Astrocyte (in vitro differentiated cells and primary cell): Measurements from ENCODE around the gene ASAP2. TPM values are rescaled to one million over a fixed set of nuclear protein-coding genes. Genes with fewer than 3 reads are reported as not detected.

ENCODE experiments used
- DNase-seq: peaks from one replicate; pipeline ENCODE4 v3.0.0-alpha.2; 2010; ENCODE audit warnings: low read depth
- FAIRE-seq: peaks from 2 replicates; lab custom pipeline; 2011; peaks lifted over from hg19 to GRCh38; lab: Jason Lieb, UNC
- H2AFZ ChIP-seq: 2 replicates; pipeline ENCODE4 v1.6.0; 2012; ENCODE audit warnings: low read depth, low read length, inconsistent platforms
- H3K27ac ChIP-seq: 2 replicates; pipeline ENCODE4 v1.5.1; 2011; ENCODE audit warnings: low read depth, low read length, inconsistent platforms
- H3K27me3 ChIP-seq: 2 replicates; pipeline ENCODE4 v1.6.0; 2011; ENCODE audit warnings: low read length, inconsistent platforms; ENCODE audit not compliant: insufficient read depth
- H3K36me3 ChIP-seq: 2 replicates; pipeline ENCODE4 v1.5.1; 2011; ENCODE audit warnings: low read length, inconsistent platforms; ENCODE audit not compliant: insufficient read depth
- H3K4me1 ChIP-seq: 2 replicates; pipeline ENCODE4 v1.5.1; 2011; ENCODE audit warnings: low read length, inconsistent platforms; ENCODE audit not compliant: insufficient read depth
- H3K4me2 ChIP-seq: 2 replicates; pipeline ENCODE4 v1.6.0; 2012; ENCODE audit warnings: low read length, inconsistent platforms
- H3K4me3 ChIP-seq: 2 replicates; pipeline ENCODE4 v1.5.1; 2011; ENCODE audit warnings: low read depth, mild to moderate bottlenecking, low read length, inconsistent platforms; ENCODE audit not compliant: insufficient read depth
- H3K79me2 ChIP-seq: 2 replicates; pipeline ENCODE4 v1.6.0; 2012; ENCODE audit warnings: mild to moderate bottlenecking, low read length, inconsistent platforms; ENCODE audit not compliant: insufficient read depth
- H3K9ac ChIP-seq: 2 replicates; pipeline ENCODE4 v1.6.0; 2012; ENCODE audit warnings: mild to moderate bottlenecking, low read length, inconsistent platforms
- H3K9me3 ChIP-seq: 2 replicates; pipeline ENCODE4 v1.5.1; 2012; ENCODE audit warnings: low read depth, mild to moderate bottlenecking, low read length, inconsistent platforms; ENCODE audit not compliant: insufficient read depth
- H4K20me1 ChIP-seq: 2 replicates; pipeline ENCODE4 v1.6.0; 2012; ENCODE audit warnings: low read length, inconsistent platforms; ENCODE audit not compliant: insufficient read depth
- H3K27ac Mint-ChIP-seq: one replicate; pipeline ENCODE4 v1.8.0; 2021; ENCODE audit warnings: mild to moderate bottlenecking, mixed read lengths; ENCODE audit not compliant: unreplicated experiment
- H3K27me3 Mint-ChIP-seq: one replicate; pipeline ENCODE4 v1.8.0; 2021; ENCODE audit warnings: low read depth, mixed read lengths; ENCODE audit not compliant: unreplicated experiment
- H3K36me3 Mint-ChIP-seq: one replicate; pipeline ENCODE4 v1.8.0; 2021; ENCODE audit warnings: low read depth, mixed read lengths; ENCODE audit not compliant: unreplicated experiment
- H3K4me1 Mint-ChIP-seq: one replicate; pipeline ENCODE4 v1.8.0; 2021; ENCODE audit warnings: low read depth, mixed read lengths; ENCODE audit not compliant: unreplicated experiment
- H3K4me3 Mint-ChIP-seq: one replicate; pipeline ENCODE4 v1.8.0; 2021; ENCODE audit warnings: mild to moderate bottlenecking, moderate library complexity, mixed read lengths; ENCODE audit not compliant: unreplicated experiment
- H3K9me3 Mint-ChIP-seq: one replicate; pipeline ENCODE4 v1.8.0; 2021; ENCODE audit warnings: mild to moderate bottlenecking, mixed read lengths; ENCODE audit not compliant: unreplicated experiment
- EZH2 ChIP-seq: IDR thresholded peaks from 2 replicates; pipeline ENCODE4 v1.6.1; 2012; ENCODE audit warnings: mild to moderate bottlenecking, low read length, inconsistent platforms; ENCODE audit not compliant: insufficient read depth
- total RNA-seq: library from RNA; stranded (reverse); gene quantifications from 2 replicates; pipeline ENCODE4 v1.2.1, GENCODE V29; 2021
- TF ChIP-seq, protein P1 (sequence below): IDR thresholded peaks from 2 replicates; pipeline ENCODE4 v1.5.1; 2011; ENCODE audit warnings: low read depth, mild to moderate bottlenecking, inconsistent platforms, low read length, moderate library complexity; ENCODE audit not compliant: insufficient read depth

ASAP2 gene
- total RNA-seq, 1 donor from 2014 or later, result 62.6 TPM

DNA sequence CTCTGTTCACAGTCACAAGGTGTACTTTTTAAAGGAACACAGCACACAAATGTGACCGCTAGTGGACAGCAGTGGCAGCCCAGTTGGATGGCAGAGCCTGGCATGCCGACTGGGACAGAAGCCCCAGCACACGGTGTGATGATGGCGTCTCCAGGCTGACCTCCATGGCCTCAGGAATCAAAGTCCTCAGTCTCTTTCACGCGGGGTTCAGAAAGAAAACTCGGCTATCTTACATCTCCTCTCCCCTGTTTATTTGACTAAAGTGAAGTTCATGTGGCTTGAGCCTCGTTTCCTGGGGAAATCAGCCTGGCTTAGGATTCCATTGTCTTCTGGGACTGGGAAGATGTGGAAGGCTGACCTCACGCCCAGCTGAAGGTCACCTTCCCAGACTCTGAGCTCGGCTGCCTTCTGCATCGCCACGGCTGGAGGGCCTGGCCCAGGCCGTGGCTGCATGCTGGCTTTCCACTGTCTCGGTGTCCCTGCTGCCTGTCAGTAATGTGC is 56.1 kb downstream of the ASAP2 start:
- Mint-ChIP-seq H3K4me3 (peak overlapping the region; percentile 16), H3K27ac (peak overlapping the region; percentile 66)
- H3K4me2 ChIP-seq, result peak overlapping the region; percentile 53

DNA sequence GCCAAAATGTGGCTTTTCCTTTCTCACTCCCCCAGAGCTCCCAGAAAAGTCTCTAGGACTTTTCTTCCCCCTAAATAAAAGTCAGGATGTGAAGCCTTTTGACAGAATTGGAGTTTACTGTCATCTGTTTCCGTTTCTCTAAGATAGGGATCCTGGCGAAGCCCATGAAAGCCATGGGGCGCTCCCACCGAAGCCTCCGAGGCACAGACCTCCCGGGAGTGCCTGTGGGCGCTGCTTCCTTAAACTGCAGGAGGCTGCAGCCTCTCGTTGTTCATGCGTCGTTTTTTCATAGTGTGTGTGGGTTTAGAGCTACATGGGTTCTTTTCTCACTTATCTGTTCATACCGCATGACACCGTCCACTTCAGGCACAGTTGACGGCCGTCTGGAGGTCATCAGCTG is 56.8 kb downstream of the ASAP2 start:
- H3K4me3 Mint-ChIP-seq, result no peak overlapping the region

More for the DNA sequence above, 56.1 kb downstream of the ASAP2 start:
- no peak for DNase-seq
- Mint-ChIP-seq H3K9me3 (no peaks in the 10 kb centered on the region), H3K4me1 (peaks cover 69% of the 10 kb centered on the region), H3K36me3 (peaks cover 3% of the 10 kb centered on the region), H3K27me3 (no peaks in the 10 kb centered on the region)
- no peak overlapping the region for H3K4me3 ChIP-seq
- H3K36me3 ChIP-seq, result no peaks in the 10 kb centered on the region
- peak overlapping the region; percentile 52 for H3K27ac ChIP-seq
- TF ChIP-seq EZH2, result no peak
- TF ChIP-seq, protein P1, sequence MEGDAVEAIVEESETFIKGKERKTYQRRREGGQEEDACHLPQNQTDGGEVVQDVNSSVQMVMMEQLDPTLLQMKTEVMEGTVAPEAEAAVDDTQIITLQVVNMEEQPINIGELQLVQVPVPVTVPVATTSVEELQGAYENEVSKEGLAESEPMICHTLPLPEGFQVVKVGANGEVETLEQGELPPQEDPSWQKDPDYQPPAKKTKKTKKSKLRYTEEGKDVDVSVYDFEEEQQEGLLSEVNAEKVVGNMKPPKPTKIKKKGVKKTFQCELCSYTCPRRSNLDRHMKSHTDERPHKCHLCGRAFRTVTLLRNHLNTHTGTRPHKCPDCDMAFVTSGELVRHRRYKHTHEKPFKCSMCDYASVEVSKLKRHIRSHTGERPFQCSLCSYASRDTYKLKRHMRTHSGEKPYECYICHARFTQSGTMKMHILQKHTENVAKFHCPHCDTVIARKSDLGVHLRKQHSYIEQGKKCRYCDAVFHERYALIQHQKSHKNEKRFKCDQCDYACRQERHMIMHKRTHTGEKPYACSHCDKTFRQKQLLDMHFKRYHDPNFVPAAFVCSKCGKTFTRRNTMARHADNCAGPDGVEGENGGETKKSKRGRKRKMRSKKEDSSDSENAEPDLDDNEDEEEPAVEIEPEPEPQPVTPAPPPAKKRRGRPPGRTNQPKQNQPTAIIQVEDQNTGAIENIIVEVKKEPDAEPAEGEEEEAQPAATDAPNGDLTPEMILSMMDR, result no peak
- H4K20me1 ChIP-seq, result peaks cover 67% of the 10 kb centered on the region
- H3K4me1 ChIP-seq, result peaks cover 37% of the 10 kb centered on the region
- no peaks in the 10 kb centered on the region for H3K9me3 ChIP-seq
- FAIRE-seq, result no peak
- no peak overlapping the region for H2AFZ ChIP-seq
- H3K9ac ChIP-seq, result peak overlapping the region; percentile 60
- H3K27me3 ChIP-seq, result no peaks in the 10 kb centered on the region
- H3K79me2 ChIP-seq, result peaks cover 97% of the 10 kb centered on the region

DNA sequence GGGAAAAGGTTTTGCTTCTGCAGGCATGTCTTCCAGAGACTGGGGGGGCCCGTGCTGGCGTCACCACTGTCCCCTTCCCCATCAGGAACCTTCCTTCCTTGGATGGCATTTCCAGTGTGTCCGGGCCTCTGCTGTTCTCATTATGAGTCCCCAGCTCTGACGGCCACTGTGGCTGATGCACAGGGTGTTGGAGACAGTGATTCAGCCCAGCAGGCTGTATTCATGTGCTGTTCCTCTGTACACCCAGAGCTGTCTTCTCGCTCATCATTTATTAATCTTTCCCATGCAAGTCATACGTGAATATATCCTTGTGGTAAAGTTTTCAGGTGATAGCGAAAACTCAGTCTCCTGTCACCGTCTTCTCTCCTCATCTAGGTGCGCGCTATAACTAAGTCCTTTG is 57.7 kb downstream of the ASAP2 start:
- Mint-ChIP-seq H3K4me1 (peaks cover 56% of the 10 kb centered on the region), H3K4me3 (no peak overlapping the region), H3K36me3 (peaks cover 3% of the 10 kb centered on the region), H3K27ac (peak overlapping the region; percentile 12), H3K9me3 (no peaks in the 10 kb centered on the region), H3K27me3 (no peaks in the 10 kb centered on the region)
- peak; percentile 44 for DNase-seq
- H3K27ac ChIP-seq, result no peak overlapping the region
- H3K4me3 ChIP-seq, result no peak overlapping the region
- H3K4me2 ChIP-seq, result peak overlapping the region; percentile 32
- peaks cover 73% of the 10 kb centered on the region for H4K20me1 ChIP-seq
- H3K9me3 ChIP-seq, result no peaks in the 10 kb centered on the region
- peaks cover 25% of the 10 kb centered on the region for H3K4me1 ChIP-seq
- H2AFZ ChIP-seq, result no peak overlapping the region
- TF ChIP-seq, protein P1, result no peak
- no peak for TF ChIP-seq EZH2
- H3K9ac ChIP-seq, result no peak overlapping the region
- no peaks in the 10 kb centered on the region for H3K36me3 ChIP-seq
- peaks cover 97% of the 10 kb centered on the region for H3K79me2 ChIP-seq
- FAIRE-seq, result no peak
- no peaks in the 10 kb centered on the region for H3K27me3 ChIP-seq

More for the DNA sequence above, 56.8 kb downstream of the ASAP2 start:
- H3K79me2 ChIP-seq, result peaks cover 97% of the 10 kb centered on the region
- TF ChIP-seq EZH2, result no peak
- TF ChIP-seq, protein P1, result no peak
- peak overlapping the region; percentile 60 for H3K9ac ChIP-seq
- H3K4me2 ChIP-seq, result peak overlapping the region; percentile 53
- no peaks in the 10 kb centered on the region for H3K27me3 Mint-ChIP-seq
- H3K36me3 Mint-ChIP-seq, result peaks cover 3% of the 10 kb centered on the region
- no peak overlapping the region for H2AFZ ChIP-seq
- H3K4me1 Mint-ChIP-seq, result peaks cover 65% of the 10 kb centered on the region
- peaks cover 72% of the 10 kb centered on the region for H4K20me1 ChIP-seq
- no peaks in the 10 kb centered on the region for H3K36me3 ChIP-seq
- FAIRE-seq (no peak), DNase-seq (no peak)
- no peak overlapping the region for H3K4me3 ChIP-seq
- no peaks in the 10 kb centered on the region for H3K9me3 Mint-ChIP-seq
- H3K27ac ChIP-seq, result peak overlapping the region; percentile 52
- H3K27ac Mint-ChIP-seq, result peak overlapping the region; percentile 66
- no peaks in the 10 kb centered on the region for H3K9me3 ChIP-seq
- peaks cover 34% of the 10 kb centered on the region for H3K4me1 ChIP-seq
- no peaks in the 10 kb centered on the region for H3K27me3 ChIP-seq
